GM21528 (cell line): Measurements from ENCODE around the gene COX6B1.
A peak's percentile ranks its signal among the peaks of the same experiment; 100 is the strongest.
"Not testable (repeated sequence)": the region's sequence is repeated elsewhere in the genome, so short reads cannot be mapped to it uniquely, and the experiment has no call there.

Source experiments
- ATAC-seq: cut with Tn5 transposase; IDR thresholded peaks from one replicate; pipeline ENCODE4 v1.9.1; 2021; ENCODE audit warnings: mild to moderate bottlenecking, moderate library complexity; ENCODE audit not compliant: unreplicated experiment, low FRiP score

The COX6B1 gene

GRCh38 chr19:35663981-35664380 is 15.9 kb downstream of the COX6B1 start:
- no peak for ATAC-seq

DNA sequence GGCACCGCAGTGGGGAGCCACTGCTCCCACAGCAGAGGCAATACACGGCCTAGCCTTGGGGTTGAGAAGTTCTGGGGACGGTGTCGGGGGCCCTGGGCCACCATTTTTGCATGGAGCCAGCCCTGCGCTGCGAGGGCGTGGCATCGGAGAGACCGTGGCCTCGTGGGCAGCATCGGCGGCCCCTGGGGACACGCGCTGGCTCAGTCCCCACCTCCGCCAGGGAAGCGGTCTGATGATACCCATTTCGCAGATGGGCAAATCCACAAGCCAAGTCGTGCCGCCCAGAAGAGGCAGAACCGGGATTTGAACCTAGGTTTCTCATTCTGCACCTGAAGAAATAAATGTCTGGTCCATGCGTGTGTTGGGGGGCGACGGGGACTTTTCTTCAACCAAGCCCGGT is 17.0 kb downstream of the COX6B1 start:
- no peak for ATAC-seq

DNA sequence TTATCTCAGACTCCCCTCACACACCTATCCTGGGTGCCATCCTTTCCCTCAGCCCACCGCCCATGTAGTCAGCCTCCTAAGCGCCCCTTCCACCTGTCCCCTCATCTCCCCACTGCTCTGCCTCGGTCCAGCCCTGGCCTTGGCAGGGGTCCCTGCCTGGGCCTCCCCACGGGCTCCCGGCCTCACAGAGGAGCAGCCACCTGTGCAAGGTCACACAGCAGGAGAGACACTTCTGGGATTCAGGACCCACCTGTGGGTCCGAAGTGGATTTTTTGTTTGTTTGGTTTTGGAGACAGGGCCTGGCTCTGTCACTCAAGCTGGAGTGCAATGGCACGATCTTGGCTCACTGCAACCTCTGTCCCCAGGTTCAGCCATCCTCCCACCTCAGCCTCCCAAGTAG is 17.5 kb downstream of the COX6B1 start:
- no peak for ATAC-seq

DNA sequence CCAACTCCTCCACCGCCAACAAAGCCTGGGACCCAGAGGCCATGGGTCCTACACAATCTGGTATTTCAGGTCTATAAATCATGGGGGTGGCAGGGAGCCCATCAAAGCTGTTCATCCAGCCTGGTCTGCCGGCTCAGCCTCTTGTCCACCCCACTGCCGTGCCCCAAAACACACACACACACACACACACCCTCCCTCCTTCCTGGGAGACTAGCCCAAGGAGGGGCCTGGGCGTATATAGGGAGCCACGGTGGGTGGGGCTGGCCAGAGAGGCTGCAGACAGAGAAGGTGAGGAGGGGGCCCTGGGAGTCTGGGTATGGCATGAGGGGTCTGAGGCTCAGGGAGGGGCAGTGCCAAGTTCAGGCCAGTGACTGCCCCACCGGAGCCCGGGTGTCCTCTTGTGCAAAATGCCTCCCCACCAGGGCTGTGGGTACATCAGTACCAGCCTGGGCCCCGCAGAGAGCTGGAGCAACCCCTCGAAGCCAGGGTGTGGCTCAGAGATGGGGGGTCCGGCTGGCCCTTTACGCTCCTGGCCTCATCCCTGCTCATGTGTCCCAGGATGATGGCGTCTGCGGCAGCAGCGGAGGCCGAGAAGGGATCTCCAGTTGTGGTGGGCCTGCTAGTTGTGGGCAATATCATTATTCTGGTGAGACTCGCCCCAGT is 18.3 kb downstream of the COX6B1 start, which contains the start of gene UPK1A:
Gene UPK1A, plus strand, starts transcription at position 267 of the 663 bp plus-strand sequence. Its CDS starts 296 bp downstream, at position 563.
- ATAC-seq = no peak

DNA sequence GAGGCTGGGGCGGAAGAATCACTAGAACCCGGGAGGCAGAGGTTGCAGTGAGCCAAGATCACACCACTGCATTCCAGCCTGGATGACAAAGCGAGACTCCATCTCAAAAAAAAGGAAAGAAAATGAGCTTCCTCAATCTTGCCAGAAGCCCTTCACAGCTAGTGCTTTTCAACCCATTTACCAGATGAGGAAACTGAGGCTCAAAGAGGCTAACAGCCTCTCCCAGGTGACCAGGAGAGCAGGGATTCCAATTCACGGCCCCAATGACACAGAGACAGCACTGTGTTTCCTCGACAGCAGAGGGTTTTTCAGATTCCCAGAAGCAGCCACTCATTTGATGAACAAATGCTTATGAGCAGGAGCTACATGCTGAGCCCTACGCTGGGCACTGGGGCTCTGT is 21.4 kb downstream of the COX6B1 start:
- ATAC-seq = no peak

DNA sequence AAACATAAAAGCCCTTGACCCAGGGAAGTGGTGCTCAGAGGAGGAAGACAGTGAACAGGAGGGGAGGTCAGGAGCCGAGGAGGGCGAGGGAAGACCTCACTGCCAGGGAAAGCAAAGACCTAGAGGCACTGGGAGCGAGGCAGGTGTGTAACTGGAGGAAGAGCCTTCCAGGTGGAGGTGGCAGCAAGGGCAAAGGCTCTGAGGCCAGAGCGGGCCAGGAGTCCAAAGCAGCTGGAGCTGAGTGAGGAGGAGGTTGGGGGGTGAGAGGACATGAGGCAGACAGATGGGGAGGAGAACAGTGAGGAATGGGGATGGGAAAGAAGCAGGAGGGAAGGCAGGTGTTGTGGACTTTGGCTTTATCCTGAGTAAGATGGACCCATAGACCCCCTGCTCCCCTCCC is 21.9 kb downstream of the COX6B1 start:
- no peak for ATAC-seq

DNA sequence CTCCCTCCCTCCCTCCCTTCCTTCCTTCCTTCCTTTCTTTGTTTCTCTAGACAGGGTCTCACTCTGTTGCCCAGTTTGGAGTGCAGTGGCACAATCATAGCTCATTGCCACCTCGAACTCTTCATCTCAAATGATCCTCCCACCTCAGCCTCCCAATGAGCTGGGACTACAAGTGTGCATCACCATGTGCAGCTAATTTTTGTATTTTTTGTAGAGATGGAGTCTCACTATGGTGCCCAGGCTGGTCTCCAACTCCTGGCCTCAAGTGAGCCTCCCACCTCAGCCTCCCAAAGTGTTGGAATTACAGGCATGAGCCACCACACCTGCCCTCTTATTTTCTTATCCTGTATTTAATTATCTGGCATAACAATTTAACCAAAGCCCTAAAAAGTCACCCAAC is 22.6 kb downstream of the COX6B1 start:
- ATAC-seq = no peak

DNA sequence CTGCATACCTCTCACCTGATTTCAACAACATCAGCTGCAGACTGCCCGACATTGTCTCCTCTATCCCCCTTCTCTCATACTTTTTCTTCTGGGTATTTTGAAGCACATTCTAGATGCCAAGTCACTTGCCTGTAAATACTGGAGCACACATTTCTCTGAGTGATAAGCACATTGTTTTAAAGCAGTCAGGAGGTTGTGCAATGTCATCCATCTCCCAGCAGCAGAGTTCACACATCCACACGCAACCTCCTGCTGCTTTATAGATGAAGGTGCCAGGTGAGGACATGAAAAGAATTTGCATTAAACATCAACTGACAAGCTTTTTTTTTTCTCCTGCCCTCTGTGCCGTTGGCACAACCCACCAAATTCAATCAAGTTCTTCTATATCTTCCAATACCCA is 23.7 kb downstream of the COX6B1 start:
- ATAC-seq = no peak

DNA sequence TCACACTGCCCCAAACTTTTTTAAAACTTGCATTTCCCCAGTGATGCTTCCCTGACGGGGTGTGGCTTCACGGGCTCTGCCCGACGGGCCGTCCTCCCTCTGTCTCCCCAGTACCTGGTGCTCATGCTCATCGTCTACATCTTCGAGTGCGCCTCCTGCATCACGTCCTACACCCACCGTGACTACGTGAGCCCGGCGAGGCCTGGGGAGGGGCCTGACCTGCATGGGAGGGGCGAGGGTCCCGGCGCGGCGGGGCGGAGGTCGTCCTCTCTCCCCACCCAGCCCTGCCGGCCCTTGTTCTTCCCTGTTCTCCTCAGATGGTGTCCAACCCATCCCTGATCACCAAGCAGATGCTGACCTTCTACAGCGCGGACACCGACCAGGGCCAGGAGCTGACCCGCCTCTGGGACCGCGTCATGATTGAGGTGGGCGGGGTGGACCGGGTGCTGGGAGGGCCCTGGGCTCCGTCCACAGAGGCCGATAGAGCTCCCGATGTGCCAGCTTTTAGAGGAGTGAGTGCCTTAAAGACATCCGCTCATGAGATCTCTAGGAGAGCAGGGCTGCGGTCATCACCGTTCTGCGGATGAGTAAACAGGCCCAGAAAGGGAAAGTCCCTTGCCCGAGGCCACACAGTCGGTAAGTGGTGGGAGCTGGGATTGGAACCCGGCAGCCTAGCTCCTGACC is 25.1 kb downstream of the COX6B1 start:
- no peak for ATAC-seq

DNA sequence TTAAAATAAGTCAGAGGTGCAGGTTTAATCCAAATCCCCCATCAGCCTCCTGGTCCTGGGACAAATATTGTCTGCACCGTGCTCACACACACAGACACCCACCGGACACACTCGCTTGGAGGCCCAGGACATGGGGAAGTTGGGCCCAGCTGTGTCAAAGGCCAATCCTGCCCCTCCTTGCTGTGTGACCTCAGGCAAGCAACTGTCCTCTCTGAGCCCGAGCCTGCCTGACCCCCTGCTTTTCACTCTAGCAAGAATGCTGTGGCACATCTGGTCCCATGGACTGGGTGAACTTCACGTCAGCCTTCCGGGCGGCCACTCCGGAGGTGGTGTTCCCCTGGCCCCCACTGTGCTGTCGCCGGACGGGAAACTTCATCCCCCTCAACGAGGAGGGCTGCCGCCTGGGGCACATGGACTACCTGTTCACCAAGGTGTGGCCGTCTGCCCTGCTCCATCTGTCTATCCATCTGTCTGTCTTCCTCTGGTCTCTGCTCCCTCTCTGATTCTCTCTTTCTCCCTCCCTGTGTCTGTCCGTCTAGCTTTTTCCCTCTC is 27.5 kb downstream of the COX6B1 start:
- no peak for ATAC-seq

DNA sequence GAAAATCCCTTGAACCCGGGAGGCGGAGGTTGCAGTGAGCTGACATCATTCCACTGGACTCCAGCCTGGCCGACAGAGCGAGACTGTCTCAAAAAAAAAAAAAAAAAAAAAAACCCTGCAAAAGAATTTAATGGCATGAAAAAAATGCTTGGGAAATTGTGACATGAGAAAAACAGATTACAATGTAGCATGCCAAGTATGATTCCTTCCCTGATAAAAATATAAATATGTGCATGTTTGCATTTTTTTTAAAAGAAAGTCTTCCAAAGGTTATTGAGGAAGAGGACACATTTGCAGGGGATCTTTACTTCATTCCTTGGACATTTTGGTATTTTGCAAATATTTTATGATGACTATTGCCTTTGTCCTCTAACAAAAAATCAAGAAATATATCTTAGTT is 41.7 kb downstream of the COX6B1 start:
- no peak for ATAC-seq

- ATAC-seq = not testable (repeated sequence)
Observed at GRCh38 chr19:35691106-35691505, 43.0 kb downstream of the COX6B1 start.

GRCh38 chr19:35692010-35692409 is 43.9 kb downstream of the COX6B1 start:
- no peak for ATAC-seq

GRCh38 chr19:35693422-35693821 is 45.3 kb downstream of the COX6B1 start:
- ATAC-seq = no peak

DNA sequence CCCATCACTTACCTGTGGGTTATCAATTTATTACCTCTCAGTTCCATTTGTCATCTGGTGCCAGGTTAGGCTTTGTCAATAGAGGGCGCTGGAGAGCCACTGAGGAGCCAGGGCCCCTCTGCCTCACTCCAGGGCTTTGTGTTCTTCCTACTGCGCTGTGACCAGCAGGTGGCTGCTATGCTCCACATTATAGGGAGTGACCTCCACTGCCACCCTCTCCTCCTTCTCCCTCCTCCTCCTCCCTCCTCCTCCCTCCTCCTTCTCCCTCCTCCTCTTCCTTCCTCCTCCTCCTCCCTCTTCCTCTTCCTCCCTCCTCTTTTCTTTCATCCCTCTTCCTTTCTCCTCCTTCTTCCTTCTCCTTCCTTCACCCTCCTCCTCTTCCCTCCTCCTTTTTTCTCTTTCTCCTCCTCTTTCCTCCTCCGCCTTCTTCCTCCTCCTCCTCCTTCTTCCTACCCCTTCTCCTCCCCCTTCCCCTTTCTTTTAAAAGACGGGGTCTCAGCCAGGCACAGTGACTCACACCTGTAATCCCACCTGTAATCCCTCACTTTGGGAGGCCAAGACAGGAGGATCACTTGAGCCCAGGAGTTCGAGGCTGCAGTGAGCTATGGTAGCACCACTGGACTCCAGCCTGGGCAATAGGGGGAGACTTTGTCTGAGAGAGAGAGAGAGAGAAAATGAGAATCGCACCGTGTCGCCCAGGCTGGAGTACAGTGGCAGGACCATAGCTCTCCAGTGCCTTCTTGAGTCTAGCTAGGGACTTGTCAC is 45.9 kb downstream of the COX6B1 start:
- no peak for ATAC-seq

GRCh38 chr19:35695895-35696422 is 47.8 kb downstream of the COX6B1 start:
- ATAC-seq = no peak

DNA sequence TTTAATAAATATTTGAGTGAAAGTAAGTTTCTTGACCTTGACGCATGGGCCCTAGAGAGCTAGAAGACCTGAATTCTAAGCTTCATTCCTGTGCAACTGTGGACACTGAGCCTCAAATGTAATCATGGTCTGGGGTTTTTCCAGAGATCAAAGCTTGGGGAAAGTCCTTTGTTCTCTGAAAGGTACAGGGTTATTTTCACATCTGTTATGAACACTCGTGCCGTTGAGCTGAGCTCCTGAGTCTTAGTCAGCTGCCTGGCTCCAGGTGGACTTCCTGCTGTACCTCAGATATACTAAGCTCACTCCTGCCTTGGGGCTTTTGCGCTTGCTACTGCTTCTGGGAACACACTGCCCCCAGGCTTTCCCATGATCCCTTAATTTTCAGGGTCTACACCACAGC is 48.7 kb downstream of the COX6B1 start:
- no peak for ATAC-seq

DNA sequence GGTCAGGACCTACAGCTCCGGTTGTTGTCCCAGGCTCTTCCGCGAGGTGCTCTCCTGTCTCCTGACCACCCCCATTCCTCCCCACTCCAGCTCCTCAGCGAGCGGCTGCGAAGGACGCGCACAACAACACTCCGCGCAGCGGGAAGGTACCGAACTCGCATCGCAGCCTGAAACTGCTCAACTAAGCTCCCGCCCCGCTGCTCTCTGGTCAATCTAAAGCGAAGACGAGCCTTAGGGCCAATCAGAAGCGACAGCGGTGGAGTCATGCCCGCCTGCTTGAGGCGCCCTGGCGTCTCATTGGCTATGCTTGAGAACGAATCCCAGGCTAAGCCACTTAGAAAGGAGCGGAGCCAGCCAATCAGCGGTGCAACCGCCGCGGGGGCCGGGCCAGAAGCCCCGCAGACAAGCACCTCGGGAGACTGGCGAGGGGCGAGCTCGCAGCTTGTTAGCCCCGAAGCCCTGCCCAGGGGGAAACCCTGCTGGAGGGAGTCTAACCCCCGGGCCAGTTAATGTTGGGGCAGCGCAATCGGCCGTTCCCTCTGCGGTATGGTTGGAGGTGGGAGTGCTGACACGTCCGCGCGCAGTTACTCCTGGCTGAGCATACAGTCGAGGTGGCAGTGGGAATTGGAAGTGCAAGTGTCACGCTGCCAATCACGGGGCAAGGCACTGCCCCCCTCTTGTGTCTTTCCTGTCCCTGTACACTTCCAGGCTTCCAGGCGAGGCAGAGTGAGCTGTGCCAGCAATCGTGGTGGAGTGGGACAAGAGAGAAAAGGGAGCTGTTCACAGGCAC is 54.3 kb downstream of the COX6B1 start:
- ATAC-seq = peak; percentile 89

DNA sequence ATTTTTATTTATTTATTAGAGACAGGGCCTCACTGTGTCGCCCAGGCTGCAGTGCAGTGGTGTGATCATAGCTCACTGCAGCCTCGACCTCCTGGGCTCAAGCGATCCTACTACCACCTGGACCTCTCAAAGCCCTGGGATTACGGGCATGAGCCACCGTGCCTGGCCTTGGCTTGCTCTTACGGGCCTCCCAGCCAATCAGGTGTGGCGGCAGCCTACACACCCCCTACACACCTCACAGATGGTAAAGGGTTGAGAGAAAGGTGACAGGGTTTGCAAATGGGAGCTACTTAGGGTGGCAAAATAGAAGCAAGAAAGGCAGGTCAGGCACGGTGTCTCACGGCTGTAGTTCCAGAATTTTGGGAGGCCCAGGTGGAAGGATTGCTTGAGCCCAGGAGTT is 55.2 kb downstream of the COX6B1 start:
- no peak for ATAC-seq

- no peak for ATAC-seq
Observed at GRCh38 chr19:35704218-35704617, 56.1 kb downstream of the COX6B1 start, which contains the start of gene ZBTB32. TSS of gene ZBTB32 (plus strand) at chr19:35704558. CDS start at chr19:35714627, 10,069 bp downstream.
